ENCODE measurements around the gene BEX1.

- TF ChIP-seq CTCF (optimal IDR thresholded peaks at IDR 0.05 in 1 of 3, IDR thresholded peaks at IDR 0.05 in 1 of 3, conservative IDR thresholded peaks at IDR 0.05 in 1 of 3; ENCODE audit: extremely low read depth in 1 of 3, insufficient read depth in 2 of 3, low read length in 3 of 3): no peak
- TF ChIP-seq EZH2 (IDR thresholded peaks at IDR 0.05; ENCODE audit: low read length): no peak
Observed at GRCh38 chrX:103063918-103064434, at the start of gene BEX1.

Measured in keratinocyte (primary cell).